Left hindlimb (tissue), 1 donor: ENCODE data around the gene NOX5.
"Not testable (repeated sequence)": the region's sequence is repeated elsewhere in the genome, so short reads cannot be mapped to it uniquely, and the experiment has no call there.

Experiments used
- DNase-seq: peaks from one replicate; pipeline ENCODE4 v3.0.0-alpha.2; 2018

The NOX5 gene

DNA sequence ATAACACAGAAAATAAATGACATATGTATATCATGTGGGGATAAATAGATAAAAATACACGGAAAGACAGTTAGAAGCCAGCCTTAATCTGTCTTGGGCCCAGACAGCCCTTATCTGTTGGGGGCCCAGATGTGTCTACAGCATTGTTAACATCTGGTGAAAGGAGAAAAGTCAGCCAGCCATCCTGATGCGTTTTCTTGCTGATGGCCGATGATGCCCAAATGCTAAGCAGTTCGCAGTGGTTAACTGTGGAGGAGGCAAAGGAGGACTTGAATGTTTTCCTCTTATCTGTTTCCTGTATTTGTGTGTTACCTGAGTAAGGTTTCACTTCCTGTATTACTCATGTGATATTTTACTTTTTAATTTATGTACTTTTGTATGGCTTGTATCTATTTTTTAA is 46.2 kb downstream of the NOX5 start:
- no peak for DNase-seq

DNA sequence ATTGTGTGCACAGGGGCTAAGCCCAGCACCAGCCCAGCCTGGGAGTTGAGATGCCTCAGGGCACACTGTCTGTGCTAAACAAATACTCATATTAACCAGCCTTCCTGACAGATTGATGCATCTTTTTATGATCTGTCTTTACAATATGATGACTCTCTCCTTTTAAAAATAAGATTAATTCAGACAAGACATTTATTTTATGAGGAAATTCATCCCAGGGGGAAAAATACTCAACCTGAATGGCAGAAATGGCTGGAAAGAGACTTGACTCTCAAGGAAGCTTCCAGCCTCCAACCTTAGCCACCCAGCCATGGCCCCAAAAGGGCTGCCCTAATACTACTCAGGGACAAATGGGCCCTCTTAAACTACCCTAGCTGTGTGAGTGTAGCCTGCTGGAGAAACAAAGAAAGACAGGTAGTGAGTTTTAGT is 46.9 kb downstream of the NOX5 start:
- DNase-seq, result no peak

DNA sequence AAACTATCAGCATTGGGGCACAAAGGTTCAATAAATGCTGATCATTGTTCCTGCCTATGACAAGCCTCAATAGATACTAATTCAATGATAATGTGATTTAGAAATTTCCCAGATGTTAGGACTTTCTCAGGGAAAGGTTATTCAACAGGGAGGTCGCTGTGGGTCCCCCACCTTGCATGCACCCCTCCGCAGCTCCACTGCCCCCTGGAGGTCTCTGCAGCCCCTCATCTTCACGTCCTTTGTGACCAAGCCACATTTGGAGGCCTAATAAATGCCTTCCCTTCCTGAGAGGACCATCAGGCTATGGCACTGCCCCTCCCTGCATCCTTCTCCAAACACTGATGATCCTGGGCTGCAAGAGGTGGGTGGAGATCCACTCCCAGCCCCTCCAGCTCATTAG is 50.2 kb downstream of the NOX5 start:
- no peak for DNase-seq

DNA sequence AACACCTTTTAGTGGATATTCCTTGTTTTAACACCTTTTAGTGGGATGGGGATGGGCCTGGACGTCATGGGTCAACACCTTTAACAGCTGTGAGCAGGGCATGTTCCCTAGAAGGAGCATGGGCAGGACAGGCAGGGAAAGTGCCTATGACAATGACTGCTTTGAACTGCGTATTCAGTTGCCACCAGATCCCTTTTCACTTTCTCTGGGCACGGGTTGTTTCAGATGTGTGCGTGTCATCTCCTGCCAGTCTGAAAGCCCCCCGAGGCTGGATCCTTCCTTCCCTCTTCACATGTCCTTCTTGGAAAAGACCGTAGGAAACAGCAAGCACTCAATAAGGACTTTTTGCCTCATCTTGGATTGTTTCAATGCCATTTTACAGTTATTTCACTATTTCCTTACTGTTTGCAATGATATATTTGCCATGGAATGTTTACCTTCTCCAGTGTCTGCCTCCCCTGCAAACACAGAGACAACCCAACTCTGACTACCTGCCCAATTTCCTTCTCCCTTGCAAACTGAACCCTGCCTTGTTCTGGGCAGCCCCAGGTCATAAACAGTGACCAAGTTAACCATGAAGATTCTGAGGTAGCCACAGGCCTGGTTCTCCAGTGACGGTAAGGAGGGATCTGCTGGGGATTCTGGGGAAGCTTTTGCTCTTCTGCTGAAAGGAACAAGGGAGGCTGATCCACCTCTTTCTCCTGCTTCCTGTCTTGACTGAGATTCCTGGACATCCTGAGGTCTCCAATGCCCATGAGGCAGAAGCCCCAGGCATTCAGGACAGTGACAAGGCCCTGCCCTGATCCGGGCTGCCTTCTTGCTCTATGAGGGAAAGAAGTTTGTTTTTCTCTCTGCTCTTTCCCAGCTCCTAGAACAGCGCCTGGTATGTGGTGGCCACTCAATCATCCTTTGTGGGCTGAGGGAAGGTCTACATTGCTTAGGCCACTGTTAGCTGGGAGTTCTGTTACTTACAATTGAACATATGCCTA is 51.8 kb downstream of the NOX5 start:
- no peak for DNase-seq

DNA sequence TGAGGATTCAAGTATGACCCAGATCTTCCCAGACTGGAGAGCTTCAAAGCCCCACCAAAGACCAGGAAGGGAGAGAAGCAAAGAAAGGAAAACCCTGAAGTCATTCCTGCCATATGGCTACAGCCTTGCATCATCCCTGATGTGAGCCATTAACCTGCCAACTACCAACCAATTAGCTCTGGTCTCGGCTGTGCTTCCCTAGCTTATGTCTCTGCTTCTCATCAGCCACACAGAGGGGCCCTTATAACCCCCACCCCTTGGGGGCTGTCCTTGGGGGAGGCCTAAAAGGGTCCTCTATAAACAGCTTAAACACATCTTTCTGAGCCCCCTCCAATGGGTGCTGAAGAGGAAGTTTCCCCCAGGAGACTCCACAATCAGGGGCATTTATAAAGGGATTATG is 52.8 kb downstream of the NOX5 start:
- DNase-seq, result no peak

DNA sequence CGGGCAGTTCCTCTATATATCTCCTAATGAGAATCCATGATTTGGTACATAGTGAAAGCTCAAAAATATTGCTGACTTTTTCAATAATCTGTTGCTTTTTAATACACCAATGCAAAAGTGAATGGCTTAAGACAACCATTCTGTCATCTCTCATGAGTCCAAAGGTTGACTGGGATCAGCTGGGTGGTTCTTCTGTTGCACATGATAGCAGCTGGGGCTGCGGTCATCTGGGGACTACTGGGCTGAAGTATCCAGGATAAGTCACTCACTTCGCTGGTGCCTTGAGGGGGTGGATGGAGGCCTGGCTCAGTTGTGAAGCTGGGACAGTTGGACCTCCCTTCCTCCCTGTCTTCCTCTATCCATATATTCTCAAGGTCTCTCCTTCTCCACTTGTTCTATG is 53.7 kb downstream of the NOX5 start:
- DNase-seq, result no peak

DNA sequence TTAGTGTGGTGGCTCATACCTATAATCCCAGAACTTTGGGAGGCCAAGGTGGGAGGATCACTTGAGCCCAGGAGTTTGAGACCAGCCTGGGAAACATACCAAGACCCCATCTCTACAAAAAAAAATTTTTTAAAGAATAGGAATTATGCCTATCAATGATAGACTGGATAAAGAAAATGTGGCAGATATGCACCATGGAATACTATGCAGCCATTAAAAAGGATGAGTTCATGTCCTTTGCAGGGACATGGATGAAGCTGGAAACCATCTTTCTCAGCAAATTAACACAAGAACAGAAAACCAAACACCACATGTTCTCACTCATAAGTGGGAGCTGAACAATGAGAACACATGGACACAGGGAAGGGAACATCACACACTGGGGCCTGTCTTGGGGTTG is 54.8 kb downstream of the NOX5 start:
- not testable (repeated sequence) for DNase-seq

DNA sequence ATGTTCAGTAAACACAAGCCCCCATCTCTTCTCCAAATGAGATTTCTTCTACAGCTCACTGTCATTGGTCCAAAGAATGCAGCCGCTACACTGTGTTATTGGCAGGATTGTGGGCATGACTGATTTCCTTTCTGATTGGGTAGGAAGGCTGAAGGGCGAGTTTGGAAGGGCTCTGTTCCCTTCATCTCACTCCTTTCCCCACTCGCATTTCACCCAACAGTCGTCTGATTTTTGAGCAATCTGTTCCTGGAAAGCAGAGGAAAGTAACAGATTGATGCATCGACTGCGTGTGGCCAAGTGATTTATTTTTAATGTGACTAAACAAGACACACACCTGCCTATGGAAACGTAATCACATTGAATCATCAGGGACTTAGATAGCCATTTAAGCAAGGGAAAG is 55.5 kb downstream of the NOX5 start:
- DNase-seq, result no peak

DNA sequence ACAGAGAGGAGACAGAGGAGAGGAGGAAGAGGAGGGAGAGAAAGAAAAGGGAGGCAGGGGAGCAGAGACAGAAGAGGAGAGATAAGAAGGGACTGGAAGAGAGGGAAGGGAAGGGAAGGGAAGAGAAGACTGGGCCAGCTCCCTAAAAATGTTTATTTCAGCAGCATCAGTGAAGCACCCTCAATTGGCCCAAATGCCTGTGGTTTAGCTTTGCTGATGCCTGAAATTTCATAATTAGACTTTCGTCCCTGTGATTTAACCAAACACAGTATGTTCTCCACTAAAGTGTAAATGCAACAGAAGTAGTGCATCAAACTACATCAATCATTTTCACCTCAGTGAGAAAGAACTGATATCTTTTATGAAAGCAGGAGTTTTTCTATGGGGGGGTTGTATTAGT is 55.9 kb downstream of the NOX5 start:
- no peak for DNase-seq

DNA sequence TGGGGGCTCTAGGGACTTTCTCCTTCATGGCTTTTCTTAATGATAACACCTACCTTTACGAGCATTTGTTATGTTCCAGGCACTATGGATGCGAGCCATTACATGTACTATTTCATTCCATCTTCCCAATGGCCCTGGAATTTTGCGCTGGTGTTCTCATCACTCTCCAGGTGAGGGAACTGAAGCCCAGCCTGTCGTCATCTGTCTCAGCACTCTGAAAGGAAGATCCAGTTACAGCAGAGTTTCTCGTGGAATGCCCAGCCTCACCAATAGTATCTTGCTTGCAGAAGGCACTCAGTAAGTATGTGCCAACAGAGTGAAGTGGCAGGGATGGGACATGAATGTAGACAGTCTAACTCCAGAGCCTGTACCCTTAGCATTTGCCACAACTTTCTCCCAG is 56.8 kb downstream of the NOX5 start:
- DNase-seq, result no peak

DNA sequence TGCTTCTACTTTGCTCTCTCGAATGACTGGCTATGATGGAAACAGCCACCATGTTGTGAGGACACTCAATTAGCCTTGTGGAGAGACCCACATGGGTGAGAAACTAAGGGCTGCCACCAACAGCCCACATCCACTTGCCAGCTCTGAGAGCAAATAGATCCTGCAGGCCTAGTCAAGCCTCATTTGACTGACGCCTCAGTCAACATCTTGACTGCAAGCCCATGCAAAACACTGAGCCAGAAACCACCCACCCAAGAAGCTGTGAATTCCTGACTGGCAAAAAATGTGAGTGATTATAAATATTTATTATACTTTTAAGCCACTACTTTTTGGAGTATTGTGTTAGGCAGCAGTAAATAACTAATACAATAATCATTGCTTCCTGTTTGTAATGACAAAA is 58.4 kb downstream of the NOX5 start:
- no peak for DNase-seq

DNA sequence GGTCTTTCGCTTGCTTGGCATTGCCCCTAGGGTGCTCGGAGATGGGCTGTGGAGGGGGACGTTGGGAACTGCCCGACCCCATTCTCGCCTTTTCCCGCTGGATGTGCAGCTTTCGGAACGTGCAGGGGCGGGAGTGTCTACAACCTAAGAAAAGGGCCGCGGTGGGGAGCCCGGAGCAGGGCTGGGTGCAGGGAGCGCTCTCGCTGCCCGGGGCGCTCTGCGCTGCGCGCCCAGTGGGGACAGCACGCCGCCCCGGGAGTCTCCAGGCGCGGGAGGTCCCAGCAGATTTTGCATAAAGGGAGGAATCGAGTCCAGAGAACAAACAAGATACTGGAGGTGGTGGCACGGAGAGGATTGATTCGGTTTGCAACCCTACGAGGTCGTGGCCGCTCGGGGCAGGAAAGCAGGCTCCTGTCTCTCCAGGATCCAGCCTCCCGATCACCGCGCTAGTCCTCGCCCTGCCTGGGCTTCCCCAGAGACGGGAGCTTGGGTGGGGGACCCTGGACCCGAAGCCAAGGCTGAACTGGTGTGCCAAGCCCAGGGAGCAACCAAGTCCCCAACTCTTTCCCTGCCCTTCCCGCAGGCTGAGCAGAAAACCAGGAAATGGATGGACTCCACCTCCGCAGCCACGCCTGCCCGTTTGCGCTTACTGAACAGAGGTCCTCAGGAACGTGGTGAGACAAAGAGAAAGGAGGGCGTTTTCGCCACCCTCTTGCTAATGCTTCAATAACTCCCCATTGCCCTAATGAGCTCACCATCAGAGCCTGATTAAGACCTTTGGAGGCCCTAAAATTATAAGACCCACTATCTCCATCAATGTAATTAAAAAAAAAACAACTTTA is 59.7 kb downstream of the NOX5 start:
- DNase-seq, result peak; percentile 81

DNA sequence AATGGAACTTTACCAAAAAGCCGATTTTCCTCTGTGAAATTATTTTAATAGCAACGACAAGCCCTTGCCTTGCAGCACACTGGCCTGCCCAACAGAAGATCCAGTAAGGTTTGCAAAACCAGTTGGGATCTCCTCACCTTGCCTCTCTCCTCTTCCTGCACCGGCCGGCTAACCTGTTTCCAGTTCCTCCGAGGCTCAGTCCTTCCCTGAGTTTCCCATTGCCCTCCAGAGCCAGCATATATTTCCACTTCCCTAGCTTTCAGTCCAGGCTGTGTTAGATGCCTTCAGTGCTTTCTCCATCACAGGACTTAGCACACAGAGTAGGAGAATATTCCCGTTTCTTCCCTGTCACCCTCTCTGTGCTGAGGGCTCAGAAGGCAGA is 60.3 kb downstream of the NOX5 start:
- no peak for DNase-seq

DNA sequence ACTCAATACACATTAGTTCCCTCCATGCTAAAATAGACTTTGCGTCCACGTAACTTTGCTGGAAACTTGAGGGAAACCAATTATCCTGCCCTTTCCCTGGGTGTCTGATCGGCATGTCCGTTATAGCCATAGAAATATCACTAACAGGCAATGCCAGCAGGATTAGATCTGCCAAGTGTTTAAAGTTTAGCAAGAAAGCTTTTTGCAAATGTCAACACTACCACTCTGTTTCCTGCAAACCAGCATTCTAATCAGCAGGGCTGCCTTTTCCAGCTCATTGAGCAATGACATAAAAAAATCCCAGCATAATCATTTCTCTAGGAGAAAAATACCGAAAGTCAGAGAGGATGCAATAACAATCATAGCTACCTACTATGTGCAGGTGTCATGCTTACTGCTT is 60.9 kb downstream of the NOX5 start:
- no peak for DNase-seq

DNA sequence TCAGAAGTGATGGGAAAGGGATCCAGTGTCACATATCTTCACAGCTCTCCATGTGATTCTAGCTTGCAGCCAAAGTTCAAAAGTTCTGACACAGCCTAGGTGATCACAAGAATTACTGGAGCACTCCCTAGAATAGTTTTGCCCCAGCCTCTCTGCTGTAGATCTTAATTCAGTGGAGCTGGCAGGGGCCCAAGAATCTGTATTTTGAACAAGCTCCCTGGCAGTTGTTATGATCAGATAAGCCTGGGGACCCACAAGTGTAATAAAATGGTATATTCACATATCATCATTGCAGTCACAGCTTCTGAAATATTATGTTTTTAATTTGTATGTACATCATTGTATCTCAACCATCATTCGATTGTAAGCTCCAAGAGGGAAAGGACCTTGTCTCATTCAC is 62.3 kb downstream of the NOX5 start:
- no peak for DNase-seq

DNA sequence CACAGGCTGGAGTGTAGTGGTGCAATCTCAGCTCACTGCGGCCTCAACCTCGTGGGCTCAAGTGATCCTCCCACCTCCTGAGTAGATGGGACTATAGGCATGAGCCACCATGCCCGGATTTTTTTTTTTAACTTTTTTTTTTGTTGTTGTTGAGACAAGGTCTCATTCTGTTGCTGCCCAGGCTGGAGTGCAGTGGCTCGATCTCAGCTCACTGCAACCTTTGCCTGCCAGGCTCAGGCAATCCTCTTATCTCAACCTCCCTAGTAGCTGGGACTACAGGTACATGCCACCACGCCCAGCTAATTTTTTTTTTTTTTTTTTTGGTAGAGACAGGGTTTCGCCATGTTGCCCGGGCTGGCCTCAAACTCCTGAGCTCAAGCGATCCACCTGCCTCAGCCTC is 64.1 kb downstream of the NOX5 start:
- no peak for DNase-seq

DNA sequence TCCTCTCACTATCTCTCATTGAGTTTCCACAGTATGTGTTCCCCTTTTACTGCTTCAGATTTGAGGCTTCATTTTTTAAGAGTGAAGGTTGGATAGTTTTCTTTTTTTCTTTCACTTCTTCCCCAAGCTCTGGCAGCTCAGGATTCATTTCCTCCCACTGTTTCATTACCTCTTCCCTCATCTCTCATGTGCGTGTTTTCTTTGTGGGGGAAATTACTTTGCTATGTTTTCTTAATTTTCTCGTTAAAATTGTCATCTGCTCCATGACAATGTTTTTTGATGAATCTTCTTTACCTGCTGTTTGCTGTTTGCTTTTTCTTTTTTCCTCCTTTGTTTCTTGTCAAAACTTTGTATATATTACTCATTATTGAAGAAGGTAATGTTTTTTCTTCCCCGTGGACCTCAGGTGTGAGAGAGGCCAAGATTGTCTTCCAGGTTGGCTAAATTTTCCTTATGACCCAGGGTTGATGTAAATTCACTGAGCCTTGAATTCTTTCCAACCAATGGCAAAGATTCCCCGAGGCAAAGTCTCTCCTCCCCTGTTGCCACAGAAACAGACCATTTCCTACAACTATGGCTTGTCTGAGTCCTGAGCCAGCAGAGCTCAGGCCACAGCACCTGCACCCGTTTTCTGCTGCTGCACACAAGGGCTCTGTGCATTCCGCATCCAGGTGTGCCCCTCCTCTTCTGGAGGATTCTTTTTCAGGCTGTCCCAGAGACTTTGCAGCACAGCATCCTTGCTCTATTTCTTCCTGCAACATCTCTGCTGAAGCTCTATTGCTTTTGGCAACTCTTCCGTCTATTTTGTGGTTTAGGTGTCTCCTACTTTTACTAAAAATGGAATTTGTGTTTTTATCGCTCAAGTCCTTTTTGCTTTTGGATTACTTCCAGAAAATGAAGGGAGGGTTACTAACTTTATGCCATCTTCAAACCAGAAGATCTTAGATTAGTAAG is 66.1 kb downstream of the NOX5 start:
- DNase-seq, result peak; percentile 50

DNA sequence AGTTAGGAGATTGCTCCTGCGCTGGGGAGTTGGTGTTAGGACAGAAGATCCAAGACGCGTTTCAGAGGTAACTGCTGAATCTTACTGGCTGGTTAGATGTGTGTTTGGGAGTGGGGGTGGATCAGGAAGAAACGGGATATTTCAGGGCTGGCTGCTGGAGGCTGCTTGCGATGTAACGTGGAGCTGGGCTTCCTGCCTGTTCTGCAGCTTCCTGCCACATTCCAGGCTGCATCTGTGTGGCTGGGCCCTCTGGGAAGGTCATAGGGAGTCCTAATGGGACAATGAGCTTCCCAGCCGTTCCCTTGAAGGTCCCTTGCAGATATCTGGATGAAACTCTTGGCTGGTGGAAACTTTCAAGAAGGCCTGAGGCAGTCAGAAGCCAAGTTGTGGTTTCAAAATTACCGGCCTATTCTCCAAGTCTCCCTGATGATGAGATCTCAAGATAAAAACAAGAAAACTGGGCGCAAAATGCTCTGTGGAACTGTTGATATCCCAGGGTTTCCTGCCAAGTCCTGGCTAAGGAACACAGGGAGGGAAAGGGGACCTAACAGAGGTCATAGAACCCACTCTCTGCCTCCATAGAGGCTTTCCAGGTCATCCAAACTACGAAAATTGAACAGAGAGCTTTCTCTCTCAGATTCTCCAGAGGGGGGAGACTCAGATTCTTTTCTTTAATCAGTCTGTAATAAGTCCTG is 67.0 kb downstream of the NOX5 start:
- DNase-seq, result peak; percentile 91

DNA sequence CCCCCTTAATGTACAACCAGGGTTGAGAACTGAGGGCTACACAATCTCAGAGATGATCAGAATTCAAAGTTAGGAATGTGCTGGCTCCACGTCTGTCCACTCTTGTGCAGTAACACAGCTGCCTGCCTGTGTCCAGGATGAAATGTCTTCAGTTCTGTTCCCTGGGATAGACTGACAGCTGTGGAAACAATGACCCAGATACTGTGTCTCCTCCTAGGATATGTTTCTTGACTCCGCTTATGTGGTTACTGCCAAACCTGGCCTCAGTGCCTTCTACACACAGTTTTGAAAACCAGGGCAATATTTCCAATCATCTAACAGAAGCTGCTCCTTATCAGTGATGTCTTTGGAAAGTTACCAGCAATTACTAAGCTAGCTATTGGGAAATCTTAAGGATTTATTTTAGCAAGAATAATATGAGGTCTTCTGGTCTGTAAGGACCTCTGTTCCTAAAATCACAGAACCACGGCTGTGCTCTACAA is 67.6 kb downstream of the NOX5 start:
- peak; percentile 53 for DNase-seq

DNA sequence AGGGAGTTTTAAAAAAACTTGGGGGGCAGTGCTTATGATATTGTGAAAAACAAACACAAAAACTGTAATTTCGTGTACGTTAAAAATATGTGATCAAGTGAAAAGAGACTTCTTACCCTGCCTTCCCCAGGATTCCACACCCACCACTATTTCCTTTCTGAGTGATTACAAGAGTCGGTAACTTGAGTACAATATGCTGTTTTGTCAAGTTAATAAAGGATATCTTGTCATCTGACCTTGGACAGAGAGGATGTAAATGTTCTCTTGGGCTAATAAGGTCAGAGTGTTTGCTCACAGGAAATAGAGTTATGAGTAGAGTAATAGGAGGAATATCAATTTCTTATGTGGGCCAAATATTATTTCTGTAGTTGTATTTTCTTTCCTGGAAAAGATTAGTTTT is 68.1 kb downstream of the NOX5 start:
- DNase-seq, result no peak

DNA sequence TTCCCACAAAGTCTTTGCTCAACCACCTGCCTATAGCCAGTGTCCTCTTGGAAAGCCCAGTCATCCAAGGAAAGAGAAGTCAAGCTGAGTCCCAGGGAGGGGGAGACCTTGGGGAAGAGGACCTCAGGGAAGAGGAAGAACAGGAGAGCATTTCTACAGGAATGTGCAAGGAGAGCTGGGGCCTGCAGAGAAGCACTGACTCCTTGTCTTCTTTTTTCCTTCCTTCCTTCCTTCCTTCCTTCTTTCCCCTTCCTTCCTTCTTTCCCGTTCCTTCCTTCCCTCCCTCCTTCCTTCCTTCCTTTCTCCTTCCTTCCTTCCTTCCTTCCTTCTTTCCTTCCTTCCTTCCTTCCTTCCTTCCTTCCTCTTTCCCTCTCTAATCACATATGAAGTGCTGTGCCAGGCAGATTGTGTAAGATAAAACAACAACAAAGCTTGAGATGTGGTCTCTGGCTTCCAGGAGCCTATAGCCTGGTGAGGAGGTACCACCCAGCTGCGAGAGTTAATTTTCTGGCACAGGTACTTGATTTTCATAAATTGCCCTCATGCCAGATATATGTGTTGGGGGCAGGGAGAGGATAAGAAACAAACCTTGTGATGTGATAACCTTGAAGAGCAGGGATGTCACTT is 70.0 kb downstream of the NOX5 start:
- DNase-seq, result no peak
